ENCODE data around the gene MAMDC4.
"Not testable (repeated sequence)": the region's sequence is repeated elsewhere in the genome, so short reads cannot be mapped to it uniquely, and the experiment has no call there.

The MAMDC4 gene

DNA sequence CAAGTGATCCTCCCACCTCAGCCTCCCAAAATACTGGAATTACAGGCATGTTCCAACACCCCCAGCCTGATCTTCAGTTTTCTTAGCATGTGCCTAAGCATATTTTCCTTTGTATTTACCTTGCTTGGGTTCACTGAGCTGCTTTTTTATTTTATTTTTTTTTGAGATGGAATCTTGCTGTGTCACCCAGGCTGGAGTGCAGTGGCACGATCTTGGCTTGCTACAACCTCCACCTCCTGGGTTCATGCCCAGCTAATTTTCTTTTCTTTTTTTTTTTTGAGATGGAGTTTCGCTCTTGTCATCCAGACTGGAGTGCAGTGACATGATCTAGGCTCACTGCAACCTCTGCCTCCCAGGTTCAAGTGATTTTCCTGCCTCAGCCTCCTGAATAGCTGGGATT is 17.5 kb downstream of the MAMDC4 start:
- DNase-seq; in situ Hi-C loops (cut with HindIII; ENCODE audit: low pct_ligation_motif_present, low pct_unique_long_range_greater_than_20kb, low sequenced_read_pairs): not testable (repeated sequence)

DNA sequence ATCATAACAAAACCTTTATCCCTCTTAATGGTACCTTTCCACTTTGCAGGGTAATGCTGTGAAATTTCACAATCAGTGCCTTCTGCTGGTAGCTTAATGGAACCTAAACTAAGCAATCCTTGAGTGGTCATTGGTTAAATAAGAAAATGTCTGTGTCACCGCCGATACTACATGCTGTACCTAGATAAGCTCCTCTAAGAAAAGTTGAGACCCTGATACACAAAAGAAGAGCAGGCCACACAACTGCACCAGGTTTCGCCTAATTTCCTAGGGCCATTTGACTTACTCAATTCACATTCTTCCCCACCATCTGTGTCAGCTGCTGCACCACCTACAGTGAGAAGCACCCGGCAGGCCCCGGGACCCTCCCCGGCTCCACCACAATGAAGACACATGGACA is 23.0 kb downstream of the MAMDC4 start:
- DNase-seq, result no peak
- in situ Hi-C loops (cut with HindIII; ENCODE audit: low pct_ligation_motif_present, low pct_unique_long_range_greater_than_20kb, low sequenced_read_pairs), result no loop called here

DNA sequence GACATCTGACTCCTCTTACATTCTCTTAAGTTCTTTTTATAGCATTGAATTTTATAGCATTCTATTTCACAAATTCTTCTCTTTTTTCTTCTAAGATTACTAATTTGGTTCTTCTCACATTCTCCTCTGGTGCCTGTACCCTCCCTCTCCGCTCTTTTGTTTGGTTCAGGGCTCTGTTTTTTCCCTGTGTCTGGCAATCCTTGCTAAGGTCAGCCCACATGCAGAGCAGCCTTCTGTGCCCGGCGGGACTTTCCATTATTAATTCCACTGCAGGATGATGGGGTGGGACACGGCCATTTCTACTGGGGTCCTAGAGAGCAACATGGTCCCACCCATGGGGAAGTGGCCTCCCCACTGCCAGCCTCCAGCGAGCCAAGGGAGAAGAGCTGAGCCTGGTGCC is 24.3 kb downstream of the MAMDC4 start:
- in situ Hi-C loops (cut with HindIII; ENCODE audit: low pct_ligation_motif_present, low pct_unique_long_range_greater_than_20kb, low sequenced_read_pairs), result no loop called here
- DNase-seq, result no peak

DNA sequence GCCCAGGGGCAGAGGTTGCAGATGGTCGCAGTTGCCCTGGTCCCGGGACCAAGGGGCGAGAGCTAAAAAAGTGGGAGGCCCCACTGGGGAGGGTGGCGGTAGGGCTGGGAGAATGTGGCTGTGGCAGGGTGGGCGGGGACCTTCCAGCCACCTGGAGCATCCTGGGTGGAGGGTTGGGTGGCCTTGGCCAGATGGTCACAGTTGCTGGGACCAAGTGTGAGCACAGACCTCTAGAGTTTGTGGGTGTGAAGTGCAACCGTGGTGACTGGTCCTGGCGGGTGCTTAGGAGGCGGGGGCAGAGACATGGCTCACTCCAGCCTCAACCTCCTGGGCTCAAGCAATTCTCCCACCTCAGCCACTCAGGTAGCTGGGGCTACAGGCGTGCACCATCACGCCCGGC is 28.5 kb downstream of the MAMDC4 start:
- in situ Hi-C loops (cut with HindIII; ENCODE audit: low pct_ligation_motif_present, low pct_unique_long_range_greater_than_20kb, low sequenced_read_pairs), result no loop called here
- no peak for DNase-seq

DNA sequence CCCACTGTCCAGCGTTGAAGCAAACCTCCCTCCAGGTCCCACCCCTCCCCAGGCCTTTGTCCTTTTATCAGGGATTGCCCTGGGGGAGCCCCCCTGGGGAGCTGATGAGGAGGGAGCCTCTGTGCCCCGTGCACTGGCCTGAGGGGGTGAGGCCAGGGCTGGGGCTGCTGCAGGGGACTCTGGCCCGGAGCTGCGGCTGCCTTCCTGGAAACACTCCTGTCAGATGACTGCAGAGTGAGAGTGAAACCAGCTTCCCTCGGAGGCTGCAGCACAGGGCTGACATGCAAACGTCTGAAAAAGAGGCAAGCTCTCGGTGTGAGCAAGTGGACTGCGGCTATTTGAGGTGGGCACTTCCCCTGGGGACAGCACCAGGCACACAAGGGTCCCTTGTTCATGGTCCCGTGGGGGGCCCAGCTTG is 29.6 kb downstream of the MAMDC4 start:
- in situ Hi-C loops (cut with HindIII; ENCODE audit: low pct_ligation_motif_present, low pct_unique_long_range_greater_than_20kb, low sequenced_read_pairs), result no loop called here
- DNase-seq, result peak; percentile 36

DNA sequence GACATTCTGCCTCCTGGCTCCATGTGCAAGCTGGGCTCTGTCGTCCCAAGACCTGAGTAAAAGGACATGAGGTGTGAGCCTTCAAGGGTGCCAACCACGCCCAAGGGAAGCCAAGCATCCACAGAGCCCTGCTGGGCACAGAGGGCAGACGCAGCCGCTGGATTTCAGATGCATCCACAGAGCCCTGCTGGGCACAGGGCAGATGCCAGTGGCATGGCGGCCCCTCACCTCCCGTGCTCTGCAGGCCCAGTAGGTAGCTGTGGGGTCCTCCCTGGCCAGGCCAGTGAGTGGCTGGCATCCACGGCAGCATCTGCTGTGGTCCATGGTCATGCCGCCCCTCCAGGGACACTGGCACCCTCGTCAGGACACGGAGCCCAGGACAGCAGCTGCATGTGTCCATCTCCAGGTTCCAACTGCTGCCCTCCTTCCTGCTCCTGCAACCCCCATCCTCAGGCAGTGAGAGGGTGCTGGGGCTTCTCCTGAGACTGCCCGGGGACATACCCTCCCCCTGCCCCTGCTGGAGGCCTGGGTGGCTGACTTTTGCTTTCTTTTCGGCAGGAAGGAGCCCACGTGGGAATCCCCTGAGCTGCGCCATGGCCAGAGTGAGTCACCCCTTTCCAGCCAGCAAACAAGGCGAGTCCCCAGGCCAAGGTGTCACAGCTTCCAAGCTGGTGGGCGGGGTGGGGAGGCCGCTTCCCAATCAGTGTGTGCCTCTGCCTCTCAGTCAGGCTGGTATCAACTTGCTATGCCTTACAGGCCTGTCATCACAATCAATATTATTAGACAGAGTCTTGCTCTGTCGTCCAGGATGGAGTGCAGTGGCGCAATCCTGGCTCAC is 30.2 kb downstream of the MAMDC4 start:
- DNase-seq, result peak; percentile 81
- in situ Hi-C loops (cut with HindIII; ENCODE audit: low pct_ligation_motif_present, low pct_unique_long_range_greater_than_20kb, low sequenced_read_pairs), result no loop called here

DNA sequence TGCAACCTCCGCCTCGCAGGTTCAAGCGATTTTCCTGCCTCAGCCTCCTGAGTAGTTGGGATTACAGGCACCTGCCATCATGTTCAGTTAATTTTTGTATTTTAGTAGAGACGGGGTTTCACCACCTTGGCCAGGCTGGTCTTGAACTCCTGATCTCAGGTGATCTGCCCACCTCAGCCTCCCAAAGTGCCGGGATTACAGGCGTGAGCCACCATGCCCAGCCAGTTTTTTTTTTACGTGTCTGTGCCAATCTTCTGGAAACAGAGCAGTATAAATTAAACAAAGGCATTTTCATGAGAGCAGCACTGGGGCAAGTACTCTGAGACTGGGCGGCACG is 30.8 kb downstream of the MAMDC4 start:
- in situ Hi-C loops (cut with HindIII; ENCODE audit: low pct_ligation_motif_present, low pct_unique_long_range_greater_than_20kb, low sequenced_read_pairs); DNase-seq: not testable (repeated sequence)

DNA sequence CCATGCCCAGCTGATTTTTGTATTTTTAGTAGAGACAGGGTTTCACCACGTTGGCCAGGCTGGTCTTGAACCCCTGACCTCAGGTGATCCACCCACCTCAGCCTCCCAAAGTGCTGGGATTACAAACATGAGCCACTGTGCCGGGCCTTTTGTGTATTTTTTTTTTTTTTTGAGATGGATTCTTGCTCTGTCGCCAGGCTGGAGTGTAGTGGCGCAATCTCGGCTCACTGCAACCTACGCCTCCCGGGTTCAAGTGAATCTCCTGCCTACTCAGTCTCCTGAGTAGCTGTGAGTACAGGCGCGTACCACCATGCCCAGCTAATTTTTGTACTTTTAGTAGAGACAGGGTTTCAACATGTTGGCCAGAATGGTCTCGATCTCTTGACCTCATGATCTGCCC is 31.5 kb downstream of the MAMDC4 start:
- in situ Hi-C loops (cut with HindIII; ENCODE audit: low pct_ligation_motif_present, low pct_unique_long_range_greater_than_20kb, low sequenced_read_pairs); DNase-seq: not testable (repeated sequence)

DNA sequence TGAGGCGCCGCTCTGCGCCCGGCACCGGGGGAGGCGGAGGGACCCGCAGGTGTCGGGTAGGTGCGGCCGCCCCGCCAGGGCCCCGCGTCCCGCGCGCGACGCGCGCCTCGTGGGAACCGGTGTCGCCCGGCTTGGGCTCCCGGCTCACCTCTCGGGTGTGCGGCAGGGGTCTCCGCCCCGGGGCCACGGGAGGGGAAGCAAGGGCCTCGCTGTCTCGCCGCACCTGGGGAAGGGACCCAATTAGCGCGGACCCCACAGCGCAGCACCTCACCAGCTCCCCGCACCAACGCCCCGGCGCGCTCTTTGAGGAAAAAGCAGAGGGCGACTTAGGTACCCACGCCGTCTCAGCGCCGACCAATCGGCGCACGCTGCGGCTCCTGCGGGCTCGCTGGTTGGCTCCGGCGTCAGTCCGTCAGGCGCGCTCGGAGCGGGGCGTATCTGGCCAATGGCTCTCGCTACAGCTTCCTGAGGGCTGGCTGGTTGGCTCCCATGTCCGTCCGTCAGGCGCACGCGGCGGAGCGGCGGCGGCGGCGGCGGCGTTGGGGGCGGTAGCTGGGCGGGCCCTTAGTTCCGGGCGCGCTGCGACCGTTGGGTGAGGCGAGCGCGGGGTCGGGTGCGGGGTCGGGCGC is 33.9 kb downstream of the MAMDC4 start, which contains the start of gene TRAF2:
TSS of gene TRAF2 (plus strand) at position 567 of the 629 bp plus-strand sequence. CDS start 12,225 bp downstream, outside the sequence.
- peak; percentile 97 for DNase-seq
- in situ Hi-C loops (cut with HindIII; ENCODE audit: low pct_ligation_motif_present, low pct_unique_long_range_greater_than_20kb, low sequenced_read_pairs), result no loop called here

DNA sequence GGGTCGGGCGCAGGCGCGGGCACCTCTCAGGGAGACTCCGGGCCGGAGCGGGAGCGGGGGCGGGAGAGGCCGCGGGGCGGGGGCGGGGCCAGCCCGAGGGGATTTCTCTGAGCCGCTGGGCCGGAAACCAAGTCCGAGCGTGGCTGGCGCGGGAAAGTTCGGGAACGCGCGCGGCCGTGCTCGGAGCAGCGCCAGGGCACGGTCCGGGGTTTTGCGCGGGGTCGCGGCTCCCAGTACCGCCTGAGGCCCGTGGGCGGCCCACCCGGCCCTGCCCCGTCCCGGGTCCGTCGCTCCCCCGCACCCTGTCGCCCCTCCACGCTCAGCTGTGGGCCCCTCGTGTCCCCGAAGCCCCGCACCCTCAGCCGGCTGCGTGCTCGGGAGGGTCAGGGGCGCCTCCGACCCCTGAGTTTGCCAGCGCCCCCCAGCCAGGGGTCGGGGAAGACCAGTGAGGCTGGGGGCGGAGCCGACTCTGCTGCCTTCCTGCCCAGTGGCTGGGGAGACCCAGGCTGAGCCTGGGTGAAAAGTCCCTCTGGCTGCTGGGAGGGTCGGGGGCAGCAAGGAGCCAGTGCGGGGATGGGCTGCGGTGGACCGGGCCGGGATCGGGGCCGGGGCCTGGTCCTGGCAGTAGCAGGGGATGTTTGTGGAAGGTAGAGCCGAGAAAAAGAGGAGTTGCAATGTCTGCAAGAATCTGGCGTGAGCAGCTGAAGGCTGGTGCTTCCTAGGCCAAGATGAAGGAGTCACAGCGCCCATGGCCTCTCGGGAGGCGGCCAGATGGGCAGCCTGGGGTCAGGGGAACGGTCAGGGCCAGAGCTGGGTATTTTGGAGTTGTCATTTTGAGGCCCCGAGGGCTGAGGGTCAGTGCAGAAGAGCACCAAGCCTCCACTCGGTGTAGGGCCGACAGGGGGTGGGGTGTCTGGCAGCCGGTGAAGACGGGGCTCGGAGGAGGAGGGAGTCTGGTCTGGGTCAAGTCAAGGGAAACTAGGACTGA is 34.8 kb downstream of the MAMDC4 start:
- in situ Hi-C loops (cut with HindIII; ENCODE audit: low pct_ligation_motif_present, low pct_unique_long_range_greater_than_20kb, low sequenced_read_pairs), result no loop called here
- DNase-seq, result peak; percentile 33

DNA sequence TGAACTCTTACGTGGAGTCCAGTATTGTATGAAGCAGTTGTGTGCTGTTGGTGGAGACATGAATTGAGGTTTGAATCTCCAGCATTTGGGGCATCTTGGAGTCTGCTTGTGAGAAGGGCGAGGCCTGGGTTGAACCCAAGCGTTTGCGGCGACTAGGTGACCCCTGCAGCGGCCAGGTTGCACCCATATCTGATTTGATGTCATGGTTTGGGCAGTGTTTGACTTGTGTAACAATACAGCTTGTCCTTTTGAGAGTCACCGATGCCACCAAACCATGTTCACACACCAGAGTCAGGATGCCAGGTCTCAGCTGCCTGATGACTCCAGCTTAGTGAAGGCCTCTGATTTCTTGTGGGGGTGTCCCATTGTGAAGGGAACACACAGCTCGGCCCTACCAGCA is 36.3 kb downstream of the MAMDC4 start:
- no peak for DNase-seq
- in situ Hi-C loops (cut with HindIII; ENCODE audit: low pct_ligation_motif_present, low pct_unique_long_range_greater_than_20kb, low sequenced_read_pairs), result no loop called here

DNA sequence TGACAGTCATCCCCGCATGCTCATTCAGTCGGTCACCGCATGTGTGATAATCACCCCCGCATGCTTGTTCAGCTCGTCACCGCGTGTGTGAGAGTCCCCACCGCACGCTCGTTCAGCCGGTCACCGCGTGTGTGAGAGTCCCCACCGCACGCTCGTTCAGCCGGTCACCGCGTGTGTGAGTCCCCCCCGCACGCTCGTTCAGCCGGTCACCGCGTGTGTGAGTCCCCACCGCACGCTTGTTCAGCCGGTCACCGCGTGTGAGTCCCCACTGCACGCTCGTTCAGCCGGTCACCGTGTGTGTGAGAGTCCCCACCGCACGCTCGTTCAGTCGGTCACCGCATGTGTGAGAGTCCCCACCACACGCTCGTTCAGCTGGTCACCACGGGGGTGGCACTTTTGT is 37.7 kb downstream of the MAMDC4 start:
- DNase-seq, result no peak
- in situ Hi-C loops (cut with HindIII; ENCODE audit: low pct_ligation_motif_present, low pct_unique_long_range_greater_than_20kb, low sequenced_read_pairs), result no loop called here

DNA sequence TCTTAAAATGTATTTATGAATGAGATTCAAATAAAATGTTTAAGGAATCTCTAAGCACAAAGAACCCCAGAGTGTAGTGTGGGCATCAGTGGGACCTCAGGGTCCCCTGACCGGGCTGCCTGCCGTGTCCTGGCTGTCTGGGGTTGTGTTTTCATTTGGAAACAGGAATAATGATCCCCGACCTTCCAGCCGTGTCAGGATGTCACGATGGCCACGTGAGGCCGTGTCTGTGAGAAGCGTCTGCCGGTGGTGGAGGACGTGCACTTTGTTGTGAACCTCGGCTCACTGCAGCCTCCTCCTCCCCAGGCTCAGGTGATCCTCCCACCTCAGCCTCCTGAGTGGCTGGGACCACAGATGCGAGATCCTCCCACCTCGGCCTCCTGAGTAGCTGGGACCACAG is 38.5 kb downstream of the MAMDC4 start:
- DNase-seq, result no peak
- in situ Hi-C loops (cut with HindIII; ENCODE audit: low pct_ligation_motif_present, low pct_unique_long_range_greater_than_20kb, low sequenced_read_pairs), result no loop called here

DNA sequence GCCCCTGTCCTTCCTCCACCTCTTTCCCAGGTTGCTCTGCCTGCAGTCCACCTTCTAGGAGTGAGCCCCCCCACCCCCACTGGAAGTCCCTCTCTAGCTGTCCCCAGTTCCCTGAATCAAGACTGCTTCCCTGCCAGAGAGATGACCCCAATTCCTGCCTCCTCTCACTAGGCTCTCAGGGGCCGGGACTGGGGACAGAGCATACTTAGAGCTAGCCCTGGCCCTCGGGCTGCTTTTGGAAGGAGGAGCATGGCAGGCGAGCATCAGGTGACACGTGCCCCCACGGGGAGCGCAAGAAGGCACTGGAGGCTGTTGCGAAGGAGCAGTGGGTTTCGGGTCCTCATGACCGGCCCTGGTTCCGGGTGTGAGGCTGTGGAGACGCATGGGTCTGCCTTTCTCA is 43.9 kb downstream of the MAMDC4 start:
- in situ Hi-C loops (cut with HindIII; ENCODE audit: low pct_ligation_motif_present, low pct_unique_long_range_greater_than_20kb, low sequenced_read_pairs), result no loop called here
- DNase-seq, result no peak

DNA sequence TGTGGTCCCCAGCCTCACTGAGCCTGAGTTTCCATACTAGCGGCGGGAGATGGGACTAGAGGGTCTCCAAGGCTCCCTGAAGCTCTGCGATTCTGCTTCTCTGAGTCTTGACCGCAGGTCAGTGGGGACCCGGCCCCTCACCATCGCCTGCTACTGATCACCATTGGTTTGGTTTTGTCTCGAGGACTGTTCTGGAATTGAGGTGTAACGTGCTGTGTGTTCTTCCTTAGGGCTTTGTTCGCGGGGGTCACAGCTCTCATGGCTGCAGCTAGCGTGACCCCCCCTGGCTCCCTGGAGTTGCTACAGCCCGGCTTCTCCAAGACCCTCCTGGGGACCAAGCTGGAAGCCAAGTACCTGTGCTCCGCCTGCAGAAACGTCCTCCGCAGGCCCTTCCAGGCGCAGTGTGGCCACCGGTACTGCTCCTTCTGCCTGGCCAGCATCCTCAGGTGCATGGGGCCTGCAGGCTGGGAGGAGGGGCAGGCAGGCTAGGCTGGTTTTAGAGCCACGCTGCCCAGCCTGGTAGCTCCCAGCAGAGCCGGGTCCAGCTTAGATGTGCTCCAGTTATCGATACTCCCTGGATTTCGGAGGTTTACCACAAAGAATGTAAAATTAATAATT is 46.4 kb downstream of the MAMDC4 start:
- DNase-seq, result no peak
- in situ Hi-C loops (cut with HindIII; ENCODE audit: low pct_ligation_motif_present, low pct_unique_long_range_greater_than_20kb, low sequenced_read_pairs), result no loop called here

DNA sequence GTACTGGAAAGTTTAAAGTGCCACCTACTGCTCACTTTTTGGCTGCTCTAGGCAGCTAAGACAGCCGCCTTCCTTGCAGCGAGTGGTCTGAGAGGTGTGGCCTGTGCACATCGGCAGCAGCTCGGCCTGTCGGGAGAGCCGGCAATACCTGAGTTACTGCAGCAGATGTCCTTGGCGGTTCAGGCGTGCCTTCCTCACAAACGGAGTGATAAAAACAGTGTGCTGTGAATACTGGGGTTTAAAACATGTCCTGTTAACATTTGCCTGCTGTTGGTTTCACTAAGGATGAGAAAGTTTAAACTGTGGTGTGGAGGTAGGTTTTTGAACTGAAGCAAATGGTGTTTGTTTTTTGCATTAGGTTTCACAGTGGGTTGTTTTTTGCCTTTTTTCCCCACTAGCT is 47.0 kb downstream of the MAMDC4 start:
- in situ Hi-C loops (cut with HindIII; ENCODE audit: low pct_ligation_motif_present, low pct_unique_long_range_greater_than_20kb, low sequenced_read_pairs), result no loop called here
- DNase-seq, result no peak

DNA sequence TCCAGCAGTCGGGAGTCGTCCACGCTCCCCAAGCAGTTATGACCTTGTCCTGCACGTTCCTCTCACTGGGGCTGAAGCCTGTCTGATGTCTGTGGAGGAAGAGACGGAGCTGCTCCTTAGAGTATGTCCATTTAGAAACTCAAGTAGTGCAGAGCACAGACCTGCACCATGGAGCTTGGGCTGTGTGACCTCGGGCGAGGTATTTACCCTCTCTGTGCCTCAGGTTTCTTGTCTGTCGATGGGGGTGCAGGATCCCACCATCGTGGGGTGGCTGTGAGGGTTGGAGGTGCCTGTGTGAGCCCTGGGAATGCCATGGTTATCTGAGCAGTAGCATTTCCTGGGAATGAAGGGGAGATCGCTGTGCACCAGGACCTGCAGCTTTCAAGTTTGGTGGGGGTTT is 48.4 kb downstream of the MAMDC4 start:
- in situ Hi-C loops (cut with HindIII; ENCODE audit: low pct_ligation_motif_present, low pct_unique_long_range_greater_than_20kb, low sequenced_read_pairs), result no loop called here
- no peak for DNase-seq

DNA sequence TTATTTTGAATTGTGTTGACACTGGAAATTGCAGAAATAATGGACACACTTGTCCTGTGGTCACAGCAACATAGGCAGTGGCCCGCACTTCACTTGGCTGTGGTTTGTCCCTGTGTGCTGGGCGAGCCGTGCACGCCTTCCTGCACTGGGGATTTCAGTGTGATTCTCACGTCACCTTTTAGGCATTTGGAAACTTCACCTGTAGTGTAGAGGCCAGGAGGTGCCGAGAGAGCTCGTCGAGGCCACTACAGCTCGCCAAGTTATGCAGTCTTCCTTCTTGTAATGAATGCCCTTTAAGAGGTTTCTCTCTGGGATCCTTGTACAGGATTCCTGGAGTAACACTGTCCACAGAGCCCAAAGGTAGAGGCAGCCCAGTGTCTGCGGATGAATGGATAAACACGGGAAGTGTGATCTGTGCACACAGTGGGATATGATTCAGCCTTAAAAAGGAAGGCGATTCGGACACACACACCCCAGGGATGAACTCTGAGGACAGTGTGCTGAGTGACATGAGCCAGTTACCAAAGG is 48.9 kb downstream of the MAMDC4 start:
- in situ Hi-C loops (cut with HindIII; ENCODE audit: low pct_ligation_motif_present, low pct_unique_long_range_greater_than_20kb, low sequenced_read_pairs), result no loop called here
- peak; percentile 48 for DNase-seq
